Endothelial cell of umbilical vein (primary cell): ENCODE measurements around the gene PLCXD3.

Experiments used
- EZH2 ChIP-seq: IDR thresholded peaks from 2 replicates; pipeline ENCODE4 v1.6.1; 2012; ENCODE audit warnings: borderline replicate concordance, low read depth, mild to moderate bottlenecking, moderate library complexity, low read length, inconsistent platforms; ENCODE audit not compliant: severe bottlenecking
- FOS ChIP-seq: IDR thresholded peaks from 2 replicates; pipeline ENCODE4 v1.6.1; 2011; ENCODE audit warnings: mild to moderate bottlenecking, low read length, moderate library complexity, borderline replicate concordance; ENCODE audit not compliant: insufficient read depth
- GATA2 ChIP-seq: IDR thresholded peaks from 2 replicates; pipeline ENCODE4 v1.7.0; 2011; ENCODE audit warnings: low read depth, mild to moderate bottlenecking, moderate library complexity, mixed read lengths, low read length; ENCODE audit not compliant: insufficient read length, insufficient read depth
- JUN ChIP-seq: IDR thresholded peaks from 2 replicates; pipeline ENCODE4 v1.6.1; 2011; ENCODE audit warnings: borderline replicate concordance, low read depth; ENCODE audit not compliant: insufficient read length, insufficient read depth
- MAX ChIP-seq: IDR thresholded peaks from 2 replicates; pipeline ENCODE4 v1.6.1; 2011; ENCODE audit not compliant: insufficient read depth, insufficient read length
- POLR2A ChIP-seq: IDR thresholded peaks from 2 replicates; pipeline ENCODE4 v1.6.1; 2012; ENCODE audit warnings: low read depth, mild to moderate bottlenecking, control low read depth, low read length
- POLR2AphosphoS5 ChIP-seq: IDR thresholded peaks from 2 replicates; pipeline ENCODE4 v1.6.1; 2012; ENCODE audit warnings: low read depth, mild to moderate bottlenecking, control low read depth, low read length, moderate library complexity; ENCODE audit not compliant: insufficient read depth
- TF ChIP-seq, protein P1 (sequence below), 2 donors: IDR thresholded peaks; 1 replicate in 1 of 2; 2 replicates in 1 of 2; pipeline ENCODE4 v1.5.1; 2011; ENCODE audit warnings: low read length in 2 of 2, mild to moderate bottlenecking in 2 of 2, moderate library complexity in 2 of 2, control low read depth in 1 of 2, inconsistent platforms in 1 of 2, low read depth in 1 of 2; ENCODE audit not compliant: insufficient read depth in 1 of 2; ENCODE audit errors: extremely low read depth in 1 of 2

GRCh38 chr5:41408676-41409443 lies 101.5 kb downstream of the PLCXD3 start:
- TF ChIP-seq, protein P1, sequence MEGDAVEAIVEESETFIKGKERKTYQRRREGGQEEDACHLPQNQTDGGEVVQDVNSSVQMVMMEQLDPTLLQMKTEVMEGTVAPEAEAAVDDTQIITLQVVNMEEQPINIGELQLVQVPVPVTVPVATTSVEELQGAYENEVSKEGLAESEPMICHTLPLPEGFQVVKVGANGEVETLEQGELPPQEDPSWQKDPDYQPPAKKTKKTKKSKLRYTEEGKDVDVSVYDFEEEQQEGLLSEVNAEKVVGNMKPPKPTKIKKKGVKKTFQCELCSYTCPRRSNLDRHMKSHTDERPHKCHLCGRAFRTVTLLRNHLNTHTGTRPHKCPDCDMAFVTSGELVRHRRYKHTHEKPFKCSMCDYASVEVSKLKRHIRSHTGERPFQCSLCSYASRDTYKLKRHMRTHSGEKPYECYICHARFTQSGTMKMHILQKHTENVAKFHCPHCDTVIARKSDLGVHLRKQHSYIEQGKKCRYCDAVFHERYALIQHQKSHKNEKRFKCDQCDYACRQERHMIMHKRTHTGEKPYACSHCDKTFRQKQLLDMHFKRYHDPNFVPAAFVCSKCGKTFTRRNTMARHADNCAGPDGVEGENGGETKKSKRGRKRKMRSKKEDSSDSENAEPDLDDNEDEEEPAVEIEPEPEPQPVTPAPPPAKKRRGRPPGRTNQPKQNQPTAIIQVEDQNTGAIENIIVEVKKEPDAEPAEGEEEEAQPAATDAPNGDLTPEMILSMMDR (IDR thresholded peaks at IDR 0.05; ENCODE audit: extremely low read depth in 1 of 2, insufficient read depth in 1 of 2, low read depth in 1 of 2, low read length in 2 of 2): no peak
- TF ChIP-seq EZH2 (no peak), POLR2AphosphoS5 (no peak), POLR2A (no peak), FOS (no peak), GATA2 (no peak), MAX (no peak), JUN (no peak)
